Testis (tissue), 2 donors: ENCODE results near the gene NFKBIE.

Experiments
- POLR2A ChIP-seq: fragments of 450-650 bp; IDR thresholded peaks from one replicate; pipeline ENCODE4 v1.6.1; 2017; ENCODE audit warnings: antibody characterized with exemption, mild to moderate bottlenecking, moderate library complexity
- TF ChIP-seq, protein P1 (sequence below), 3 experiments: fragments of 450-650 bp in 2 of 3; fragments of 200-600 bp in 1 of 3; sonication (generic) in 1 of 3; IDR thresholded peaks; one replicate each; pipeline ENCODE4 v1.5.1; 2016 to 2019; ENCODE audit warnings: antibody characterized with exemption in 3 of 3, mild to moderate bottlenecking in 2 of 3, moderate library complexity in 1 of 3

DNA sequence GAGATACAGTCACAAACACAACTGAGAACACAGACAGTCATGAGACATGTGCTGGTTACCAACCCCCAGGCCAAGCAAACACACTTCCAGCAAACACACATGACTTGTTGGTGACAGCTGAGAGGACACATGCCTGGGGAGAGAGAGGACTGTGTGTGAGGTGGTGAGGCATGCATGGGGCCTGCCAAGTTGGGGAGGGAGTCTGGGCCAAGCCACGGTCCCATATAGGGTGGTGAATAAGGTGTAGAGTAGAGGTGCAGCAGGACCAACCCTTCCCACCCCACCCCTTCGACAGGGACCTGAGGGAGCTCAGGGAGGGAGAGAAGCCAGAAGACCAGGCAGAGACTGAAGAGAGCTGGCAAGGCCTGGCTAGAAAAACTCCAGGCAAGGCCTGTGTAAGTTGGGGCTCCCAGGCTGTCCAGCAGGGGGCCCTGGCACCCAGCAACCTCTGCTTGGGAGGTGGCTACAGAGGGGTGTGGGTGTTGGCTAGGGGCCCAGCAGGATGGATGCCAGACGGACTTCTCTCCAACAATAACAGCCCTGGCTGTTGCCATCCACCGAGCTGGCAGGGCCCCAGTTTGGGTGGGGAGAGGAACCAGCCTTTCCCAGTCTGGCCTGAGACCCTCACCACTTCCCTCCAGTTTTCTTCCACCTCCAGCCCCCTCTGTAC is 43.9 kb downstream of the NFKBIE start:
- TF ChIP-seq, protein P1, sequence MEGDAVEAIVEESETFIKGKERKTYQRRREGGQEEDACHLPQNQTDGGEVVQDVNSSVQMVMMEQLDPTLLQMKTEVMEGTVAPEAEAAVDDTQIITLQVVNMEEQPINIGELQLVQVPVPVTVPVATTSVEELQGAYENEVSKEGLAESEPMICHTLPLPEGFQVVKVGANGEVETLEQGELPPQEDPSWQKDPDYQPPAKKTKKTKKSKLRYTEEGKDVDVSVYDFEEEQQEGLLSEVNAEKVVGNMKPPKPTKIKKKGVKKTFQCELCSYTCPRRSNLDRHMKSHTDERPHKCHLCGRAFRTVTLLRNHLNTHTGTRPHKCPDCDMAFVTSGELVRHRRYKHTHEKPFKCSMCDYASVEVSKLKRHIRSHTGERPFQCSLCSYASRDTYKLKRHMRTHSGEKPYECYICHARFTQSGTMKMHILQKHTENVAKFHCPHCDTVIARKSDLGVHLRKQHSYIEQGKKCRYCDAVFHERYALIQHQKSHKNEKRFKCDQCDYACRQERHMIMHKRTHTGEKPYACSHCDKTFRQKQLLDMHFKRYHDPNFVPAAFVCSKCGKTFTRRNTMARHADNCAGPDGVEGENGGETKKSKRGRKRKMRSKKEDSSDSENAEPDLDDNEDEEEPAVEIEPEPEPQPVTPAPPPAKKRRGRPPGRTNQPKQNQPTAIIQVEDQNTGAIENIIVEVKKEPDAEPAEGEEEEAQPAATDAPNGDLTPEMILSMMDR (IDR thresholded peaks at IDR 0.05) = peak; percentile 55 to 65 (median 58)
- TF ChIP-seq POLR2A = no peak
